ENCODE data around the gene NPB.

DNA sequence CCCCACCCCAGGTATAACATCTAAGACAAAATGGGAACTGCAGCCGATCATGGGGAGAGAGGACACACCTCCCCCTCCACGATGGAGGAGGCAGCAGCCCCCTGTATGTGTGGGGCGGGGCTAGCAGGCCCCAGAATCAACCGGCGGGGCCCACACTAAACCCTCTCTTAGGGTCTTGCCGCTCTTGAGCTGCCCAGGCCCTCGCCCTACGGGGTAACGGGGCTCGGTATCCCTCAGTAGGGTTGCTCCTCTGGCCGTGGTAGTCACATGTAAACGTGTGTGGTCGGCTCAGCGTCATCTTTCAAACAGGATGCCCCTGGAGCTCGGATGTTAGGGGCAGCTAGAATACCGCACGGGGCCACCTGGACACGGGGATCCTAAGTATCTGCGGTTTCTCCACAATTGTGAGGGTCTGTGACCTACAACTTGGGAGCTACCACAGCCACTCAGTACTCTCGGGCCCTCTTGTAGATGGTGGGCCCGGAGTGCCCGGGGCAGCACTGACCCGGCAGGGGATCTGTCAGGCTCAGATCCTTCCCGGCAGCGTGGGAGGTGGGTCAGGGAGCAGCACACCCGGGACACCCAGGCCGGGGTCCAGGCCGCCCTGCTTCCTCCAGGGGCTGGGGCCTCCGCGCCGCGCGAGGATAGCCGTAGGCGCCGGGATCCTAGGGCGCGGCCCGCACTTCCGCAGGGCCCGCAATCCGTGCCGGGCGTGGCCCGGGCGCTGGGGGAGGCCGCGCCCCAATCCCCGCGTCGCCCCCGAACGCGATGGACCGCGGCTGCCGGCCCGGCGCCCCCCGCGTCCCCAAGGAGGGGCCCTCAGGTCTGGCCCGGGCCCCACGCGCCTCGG, 31.7 kb upstream of the NPB start:
- no peak for TF ChIP-seq TCF12 (IDR thresholded peaks at IDR 0.05)
- TF ChIP-seq, protein P1, sequence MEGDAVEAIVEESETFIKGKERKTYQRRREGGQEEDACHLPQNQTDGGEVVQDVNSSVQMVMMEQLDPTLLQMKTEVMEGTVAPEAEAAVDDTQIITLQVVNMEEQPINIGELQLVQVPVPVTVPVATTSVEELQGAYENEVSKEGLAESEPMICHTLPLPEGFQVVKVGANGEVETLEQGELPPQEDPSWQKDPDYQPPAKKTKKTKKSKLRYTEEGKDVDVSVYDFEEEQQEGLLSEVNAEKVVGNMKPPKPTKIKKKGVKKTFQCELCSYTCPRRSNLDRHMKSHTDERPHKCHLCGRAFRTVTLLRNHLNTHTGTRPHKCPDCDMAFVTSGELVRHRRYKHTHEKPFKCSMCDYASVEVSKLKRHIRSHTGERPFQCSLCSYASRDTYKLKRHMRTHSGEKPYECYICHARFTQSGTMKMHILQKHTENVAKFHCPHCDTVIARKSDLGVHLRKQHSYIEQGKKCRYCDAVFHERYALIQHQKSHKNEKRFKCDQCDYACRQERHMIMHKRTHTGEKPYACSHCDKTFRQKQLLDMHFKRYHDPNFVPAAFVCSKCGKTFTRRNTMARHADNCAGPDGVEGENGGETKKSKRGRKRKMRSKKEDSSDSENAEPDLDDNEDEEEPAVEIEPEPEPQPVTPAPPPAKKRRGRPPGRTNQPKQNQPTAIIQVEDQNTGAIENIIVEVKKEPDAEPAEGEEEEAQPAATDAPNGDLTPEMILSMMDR (IDR thresholded peaks at IDR 0.05): no peak
- no peak for TF ChIP-seq JUND (IDR thresholded peaks at IDR 0.05)
- TF ChIP-seq, protein P2, sequence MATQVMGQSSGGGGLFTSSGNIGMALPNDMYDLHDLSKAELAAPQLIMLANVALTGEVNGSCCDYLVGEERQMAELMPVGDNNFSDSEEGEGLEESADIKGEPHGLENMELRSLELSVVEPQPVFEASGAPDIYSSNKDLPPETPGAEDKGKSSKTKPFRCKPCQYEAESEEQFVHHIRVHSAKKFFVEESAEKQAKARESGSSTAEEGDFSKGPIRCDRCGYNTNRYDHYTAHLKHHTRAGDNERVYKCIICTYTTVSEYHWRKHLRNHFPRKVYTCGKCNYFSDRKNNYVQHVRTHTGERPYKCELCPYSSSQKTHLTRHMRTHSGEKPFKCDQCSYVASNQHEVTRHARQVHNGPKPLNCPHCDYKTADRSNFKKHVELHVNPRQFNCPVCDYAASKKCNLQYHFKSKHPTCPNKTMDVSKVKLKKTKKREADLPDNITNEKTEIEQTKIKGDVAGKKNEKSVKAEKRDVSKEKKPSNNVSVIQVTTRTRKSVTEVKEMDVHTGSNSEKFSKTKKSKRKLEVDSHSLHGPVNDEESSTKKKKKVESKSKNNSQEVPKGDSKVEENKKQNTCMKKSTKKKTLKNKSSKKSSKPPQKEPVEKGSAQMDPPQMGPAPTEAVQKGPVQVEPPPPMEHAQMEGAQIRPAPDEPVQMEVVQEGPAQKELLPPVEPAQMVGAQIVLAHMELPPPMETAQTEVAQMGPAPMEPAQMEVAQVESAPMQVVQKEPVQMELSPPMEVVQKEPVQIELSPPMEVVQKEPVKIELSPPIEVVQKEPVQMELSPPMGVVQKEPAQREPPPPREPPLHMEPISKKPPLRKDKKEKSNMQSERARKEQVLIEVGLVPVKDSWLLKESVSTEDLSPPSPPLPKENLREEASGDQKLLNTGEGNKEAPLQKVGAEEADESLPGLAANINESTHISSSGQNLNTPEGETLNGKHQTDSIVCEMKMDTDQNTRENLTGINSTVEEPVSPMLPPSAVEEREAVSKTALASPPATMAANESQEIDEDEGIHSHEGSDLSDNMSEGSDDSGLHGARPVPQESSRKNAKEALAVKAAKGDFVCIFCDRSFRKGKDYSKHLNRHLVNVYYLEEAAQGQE (IDR thresholded peaks at IDR 0.05; ENCODE audit: low read depth, low read length): no peak
- TF ChIP-seq TEAD4 (IDR thresholded peaks at IDR 0.05; ENCODE audit: borderline replicate concordance, insufficient read depth): no peak
- TF ChIP-seq, protein P3, sequence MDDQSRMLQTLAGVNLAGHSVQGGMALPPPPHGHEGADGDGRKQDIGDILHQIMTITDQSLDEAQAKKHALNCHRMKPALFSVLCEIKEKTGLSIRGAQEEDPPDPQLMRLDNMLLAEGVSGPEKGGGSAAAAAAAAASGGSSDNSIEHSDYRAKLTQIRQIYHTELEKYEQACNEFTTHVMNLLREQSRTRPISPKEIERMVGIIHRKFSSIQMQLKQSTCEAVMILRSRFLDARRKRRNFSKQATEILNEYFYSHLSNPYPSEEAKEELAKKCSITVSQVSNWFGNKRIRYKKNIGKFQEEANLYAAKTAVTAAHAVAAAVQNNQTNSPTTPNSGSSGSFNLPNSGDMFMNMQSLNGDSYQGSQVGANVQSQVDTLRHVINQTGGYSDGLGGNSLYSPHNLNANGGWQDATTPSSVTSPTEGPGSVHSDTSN (IDR thresholded peaks at IDR 0.05): peak; percentile 2
- peak; percentile 34; the same call in 1 of the 2 replicates for TF ChIP-seq POLR2AphosphoS5 (IDR thresholded peaks at IDR 0.05; ENCODE audit: low read depth, low read length)
- TF ChIP-seq EZH2phosphoT487 (IDR thresholded peaks at IDR 0.05; ENCODE audit: borderline replicate concordance, low read depth): no peak
- TF ChIP-seq RAD21 (IDR thresholded peaks at IDR 0.05; ENCODE audit: low read length): no peak
- no peak for TF ChIP-seq FOXM1 (IDR thresholded peaks at IDR 0.05; ENCODE audit: low read depth)
- TF ChIP-seq, protein P4, sequence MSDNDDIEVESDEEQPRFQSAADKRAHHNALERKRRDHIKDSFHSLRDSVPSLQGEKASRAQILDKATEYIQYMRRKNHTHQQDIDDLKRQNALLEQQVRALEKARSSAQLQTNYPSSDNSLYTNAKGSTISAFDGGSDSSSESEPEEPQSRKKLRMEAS (IDR thresholded peaks at IDR 0.05; ENCODE audit: low read depth): peak; percentile 49
- no peak for TF ChIP-seq GATA2 (CRISPR knock-in tag; IDR thresholded peaks at IDR 0.05)
- TF ChIP-seq CHD2 (IDR thresholded peaks at IDR 0.05; ENCODE audit: low read length, partially characterized antibody): no peak
